Mucosa of descending colon (tissue), 3 donors: ENCODE results near the gene PRKAR1B. TPM values are rescaled to one million over a fixed set of nuclear protein-coding genes. Genes with fewer than 3 reads are reported as not detected.

Experiments used
- ATAC-seq: fragments of 200-7000 bp; cut with Tn5 transposase; one replicate; pipeline ENCODE4 v1.9.1; 2020; ENCODE audit warnings: mild to moderate bottlenecking, moderate library complexity
- DNase-seq, 3 donors: peaks; one replicate each; pipeline ENCODE4 v3.0.0-alpha.2; 2020
- H3K36me3 ChIP-seq: fragments of 200-600 bp; one replicate; pipeline ENCODE4 v1.8.0; 2021; ENCODE audit warnings: low read depth, mild to moderate bottlenecking
- H3K4me1 ChIP-seq: fragments of 200-600 bp; one replicate; pipeline ENCODE4 v1.8.0; 2021; ENCODE audit warnings: low read depth, mild to moderate bottlenecking
- H3K4me3 ChIP-seq: fragments of 200-600 bp; one replicate; pipeline ENCODE4 v1.8.0; 2021; ENCODE audit warnings: mild to moderate bottlenecking
- H3K9me3 ChIP-seq: fragments of 200-600 bp; one replicate; pipeline ENCODE4 v1.8.0; 2021; ENCODE audit warnings: mild to moderate bottlenecking
- CTCF ChIP-seq: fragments of 200-600 bp; IDR thresholded peaks from one replicate; pipeline ENCODE4 v1.8.0; 2022; ENCODE audit warnings: antibody characterized with exemption, mild to moderate bottlenecking
- intact Hi-C, 2 donors: fragments of 100-400 bp; cut with DNase I in 1 of 2; cut with micrococcal nuclease in 1 of 2; formaldehyde crosslinking; loops; one replicate each; pipeline versions ENCODE4 v1.11.0 to v1.11.1; 2022; cut with DNase I, micrococcal nuclease
- total RNA-seq, 3 donors: library from RNA; stranded (reverse); fragmentation: NEBNext Ultra II Directional in 2 of 3; extraction: Animal tissue kit (Norgen Biotek cat#: 25700) in 2 of 3; gene quantifications; one replicate each; pipeline versions ENCODE4 v1.2.1 to v1.2.4, GENCODE V29; 2021 to 2023
- donor health status: DM: no; HTN: no; CAD: no; lungs with moderate emphysema.
- donor health status: DM: no; HTN: no; CAD: no.
- donor health status: DM: no; HTN: yes; CAD: no.

The PRKAR1B gene
- total RNA-seq, 3 donors from 2014 or later: 10.1 to 24.5 (median 24.4) TPM

- H3K4me3 ChIP-seq: no peak overlapping the region
- intact Hi-C loops: no loop called here
- ATAC-seq (no peak), DNase-seq (no peak)
- no peaks in the 10 kb centered on the region for H3K9me3 ChIP-seq
- no peaks in the 10 kb centered on the region for H3K4me1 ChIP-seq
- no peak for TF ChIP-seq CTCF
- no peaks in the 10 kb centered on the region for H3K36me3 ChIP-seq
Observed at GRCh38 chr7:568031-568951, 158.8 kb downstream of the PRKAR1B start.

- intact Hi-C loops: no loop called here
- H3K36me3 ChIP-seq: no peaks in the 10 kb centered on the region
Observed at GRCh38 chr7:567305-567883, 159.7 kb downstream of the PRKAR1B start.

GRCh38 chr7:566100-566499, 161.0 kb downstream of the PRKAR1B start:
- Histone ChIP-seq H3K36me3 (no peaks in the 10 kb centered on the region), H3K9me3 (no peaks in the 10 kb centered on the region), H3K4me1 (no peaks in the 10 kb centered on the region), H3K4me3 (no peak overlapping the region)
- no peak for ATAC-seq
- DNase-seq: no peak
- intact Hi-C loops: no loop called here
- no peak for TF ChIP-seq CTCF

More at GRCh38 chr7:567305-567883, 159.7 kb downstream of the PRKAR1B start:
- no peak for DNase-seq
- no peak for TF ChIP-seq CTCF
- no peaks in the 10 kb centered on the region for H3K4me1 ChIP-seq
- H3K9me3 ChIP-seq: no peaks in the 10 kb centered on the region
- no peak overlapping the region for H3K4me3 ChIP-seq
- no peak for ATAC-seq

GRCh38 chr7:564176-564865, 162.8 kb downstream of the PRKAR1B start:
- intact Hi-C loops: no loop called here
- H3K36me3 ChIP-seq: no peaks in the 10 kb centered on the region
- ATAC-seq: no peak
- no peak for TF ChIP-seq CTCF
- no peaks in the 10 kb centered on the region for H3K9me3 ChIP-seq
- no peak overlapping the region for H3K4me3 ChIP-seq
- no peak for DNase-seq
- H3K4me1 ChIP-seq: no peaks in the 10 kb centered on the region

- Histone ChIP-seq H3K36me3 (no peaks in the 10 kb centered on the region), H3K4me1 (no peaks in the 10 kb centered on the region), H3K4me3 (no peak overlapping the region), H3K9me3 (no peaks in the 10 kb centered on the region)
- intact Hi-C loops: no loop called here
- no peak for DNase-seq
- no peak for TF ChIP-seq CTCF
- ATAC-seq: no peak
Observed at GRCh38 chr7:563629-564170, 163.4 kb downstream of the PRKAR1B start.
